ENCODE measurements around the gene TMEM266. TPM values are rescaled to one million over a fixed set of nuclear protein-coding genes. Genes with fewer than 3 reads are reported as not detected.

The TMEM266 gene
- total RNA-seq, 2 experiments from 2014 or later = not detected

- H3K36me3 Mint-ChIP-seq (ENCODE audit: low read depth) = no peaks in the 10 kb centered on the region
- H3K27me3 Mint-ChIP-seq (ENCODE audit: low read depth) = no peaks in the 10 kb centered on the region
- no peak for DNase-seq
- H3K27ac Mint-ChIP-seq = no peak overlapping the region
- H3K4me1 Mint-ChIP-seq (ENCODE audit: low read depth) = no peaks in the 10 kb centered on the region
- H3K4me3 Mint-ChIP-seq = no peak overlapping the region
- no peak for ATAC-seq
- CTCF ChIA-PET = no interaction called here
- no peaks in the 10 kb centered on the region for H3K9me3 Mint-ChIP-seq (ENCODE audit: insufficient read depth)
- POLR2A ChIA-PET = no interaction called here
These were observed 143.7 kb downstream of the TMEM266 start for GRCh38 chr15:76203346-76204108.

DNA sequence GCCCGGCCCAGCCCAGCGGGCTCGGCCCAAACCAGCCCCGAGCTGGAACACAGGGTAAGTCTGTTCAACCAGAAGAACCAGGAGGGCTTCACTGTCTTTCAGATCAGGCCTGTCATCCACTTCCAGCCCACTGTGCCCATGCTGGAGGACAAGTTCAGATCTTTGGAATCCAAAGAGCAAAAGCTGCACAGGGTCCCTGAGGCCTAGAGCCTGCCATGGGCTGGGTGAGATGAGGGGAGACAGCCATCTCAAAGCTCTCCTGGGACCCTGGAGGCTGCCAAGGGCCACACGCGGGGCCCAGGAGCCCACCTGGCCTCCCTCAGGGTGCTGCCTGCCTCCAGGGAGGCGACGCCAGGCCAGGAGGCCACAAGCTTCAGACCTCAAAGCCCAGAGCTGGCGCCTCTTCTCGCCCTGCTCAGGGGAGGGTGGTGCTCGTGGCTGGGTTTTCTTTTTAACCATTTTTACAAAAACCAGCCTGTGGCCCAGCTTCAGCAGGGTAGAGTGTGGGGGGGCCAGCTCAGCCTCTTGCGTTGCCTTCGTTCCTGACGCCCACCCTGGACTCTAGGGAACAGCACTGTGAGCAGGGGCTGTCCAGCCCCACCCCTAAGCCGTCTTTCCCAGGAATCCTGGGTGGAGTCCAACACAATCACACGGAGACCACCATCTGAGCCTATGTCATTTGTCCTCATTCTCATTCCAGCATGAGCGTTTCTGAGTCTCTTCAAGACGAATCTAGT, 144.5 kb downstream of the TMEM266 start:
- ATAC-seq = no peak
- no peak overlapping the region for H3K27ac Mint-ChIP-seq

DNA sequence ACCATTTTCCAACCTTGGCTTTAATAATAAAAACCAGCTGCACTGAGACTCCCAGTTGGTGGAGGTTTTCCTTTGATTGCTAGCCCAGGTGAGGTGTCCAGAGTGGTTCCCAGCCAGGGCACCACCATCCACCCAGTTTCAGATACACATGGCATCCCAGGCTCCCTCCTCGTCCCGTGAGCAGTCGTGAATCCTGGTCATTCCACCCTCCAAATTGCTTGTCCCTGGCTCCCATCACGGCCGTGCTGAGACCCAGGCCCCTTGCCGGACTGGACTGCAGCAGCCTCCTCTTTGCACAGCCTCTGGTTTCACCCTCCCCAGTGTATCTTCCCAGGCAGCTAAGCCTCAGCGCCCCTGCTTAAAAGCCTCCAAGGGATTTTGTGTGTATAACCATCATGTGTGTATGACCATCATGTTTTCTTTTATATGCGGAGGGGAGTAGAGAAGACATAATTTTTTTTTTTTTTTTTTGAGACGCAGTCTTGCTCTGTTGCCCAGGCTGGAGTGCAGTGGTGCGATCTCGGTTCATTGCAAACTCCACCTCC, 145.2 kb downstream of the TMEM266 start:
- Mint-ChIP-seq H3K36me3 (ENCODE audit: low read depth) (no peaks in the 10 kb centered on the region), H3K4me1 (ENCODE audit: low read depth) (no peaks in the 10 kb centered on the region), H3K9me3 (ENCODE audit: insufficient read depth) (no peaks in the 10 kb centered on the region), H3K27ac (no peak overlapping the region), H3K27me3 (ENCODE audit: low read depth) (no peaks in the 10 kb centered on the region), H3K4me3 (no peak overlapping the region)
- DNase-seq (no peak), ATAC-seq (no peak)
- ChIA-PET POLR2A (interaction anchor here (0.6 kb wide), 1 partner anchor 59 kb away, joined by 3 read pairs; no protein-coding TSS in a partner anchor), CTCF (no interaction called here)

More for the DNA sequence above, 144.5 kb downstream of the TMEM266 start:
- Mint-ChIP-seq H3K27me3 (ENCODE audit: low read depth) (no peaks in the 10 kb centered on the region), H3K4me1 (ENCODE audit: low read depth) (no peaks in the 10 kb centered on the region), H3K36me3 (ENCODE audit: low read depth) (no peaks in the 10 kb centered on the region), H3K9me3 (ENCODE audit: insufficient read depth) (no peaks in the 10 kb centered on the region), H3K4me3 (no peak overlapping the region)
- CTCF ChIA-PET = no interaction called here
- DNase-seq = no peak
- POLR2A ChIA-PET = interaction anchor here (0.6 kb wide), 1 partner anchor 60 kb away, joined by 3 read pairs; no protein-coding TSS in a partner anchor

DNA sequence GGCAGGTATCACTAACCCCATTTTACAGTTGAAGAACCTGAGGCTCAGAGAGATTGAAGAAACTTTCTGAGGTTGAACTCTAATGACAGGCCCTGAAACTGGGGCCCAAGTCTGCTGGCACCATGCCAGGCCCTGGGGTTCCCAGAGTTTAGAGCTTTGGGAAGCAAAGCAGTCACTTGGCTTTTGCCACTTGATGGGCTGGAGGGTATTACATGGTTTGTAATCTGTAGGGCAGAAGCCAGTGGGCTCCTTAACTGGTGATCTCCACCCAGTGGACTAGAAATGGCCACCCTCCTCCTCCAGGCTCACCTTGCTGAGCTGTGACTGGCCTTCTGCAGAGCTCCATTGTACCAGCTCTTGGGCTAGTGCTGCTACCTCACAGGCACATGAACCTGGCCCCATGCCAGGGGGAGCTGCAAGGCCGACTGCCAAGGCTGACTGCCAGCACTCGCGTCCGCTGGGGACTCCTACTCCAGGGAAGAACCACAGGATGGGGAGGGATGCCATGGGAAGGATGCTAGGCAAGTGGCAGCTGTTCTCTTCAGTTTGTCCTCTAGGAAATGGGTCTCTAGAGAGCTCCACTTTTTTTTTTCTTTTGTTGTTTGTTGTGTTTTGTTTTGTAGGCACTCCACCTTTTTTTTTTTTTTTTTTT, 146.7 kb downstream of the TMEM266 start:
- ChIA-PET POLR2A (no interaction called here), CTCF (interaction anchor here (1.0 to 1.3 kb wide), 2 partner anchors 21 to 29 kb away, joined by 4 to 5 read pairs; no protein-coding TSS in a partner anchor)
- no peak for ATAC-seq

GRCh38 chr15:76208084-76208785, 148.4 kb downstream of the TMEM266 start:
- no peak for DNase-seq
- no peaks in the 10 kb centered on the region for H3K27me3 Mint-ChIP-seq (ENCODE audit: low read depth)
- ATAC-seq = no peak
- no peaks in the 10 kb centered on the region for H3K9me3 Mint-ChIP-seq (ENCODE audit: insufficient read depth)
- H3K27ac Mint-ChIP-seq = peak overlapping the region; percentile 12
- ChIA-PET CTCF (interaction anchor here (0.6 kb wide), 1 partner anchor 10 kb away, joined by 3 read pairs; no protein-coding TSS in a partner anchor), POLR2A (no interaction called here)
- H3K36me3 Mint-ChIP-seq (ENCODE audit: low read depth) = peaks cover 15% of the 10 kb centered on the region
- no peak overlapping the region for H3K4me3 Mint-ChIP-seq
- no peaks in the 10 kb centered on the region for H3K4me1 Mint-ChIP-seq (ENCODE audit: low read depth)

More for the DNA sequence above, 146.7 kb downstream of the TMEM266 start:
- H3K27me3 Mint-ChIP-seq (ENCODE audit: low read depth) = no peaks in the 10 kb centered on the region
- H3K36me3 Mint-ChIP-seq (ENCODE audit: low read depth) = peaks cover 6% of the 10 kb centered on the region
- H3K4me3 Mint-ChIP-seq = no peak overlapping the region
- DNase-seq = no peak
- no peaks in the 10 kb centered on the region for H3K9me3 Mint-ChIP-seq (ENCODE audit: insufficient read depth)
- H3K4me1 Mint-ChIP-seq (ENCODE audit: low read depth) = no peaks in the 10 kb centered on the region
- no peak overlapping the region for H3K27ac Mint-ChIP-seq

GRCh38 chr15:76208786-76209424, 149.1 kb downstream of the TMEM266 start:
- no peak for ATAC-seq
- POLR2A ChIA-PET = no interaction called here

GRCh38 chr15:76209523-76209922, 149.7 kb downstream of the TMEM266 start:
- H3K27me3 Mint-ChIP-seq (ENCODE audit: low read depth) = no peaks in the 10 kb centered on the region
- POLR2A ChIA-PET = no interaction called here
- H3K4me1 Mint-ChIP-seq (ENCODE audit: low read depth) = no peaks in the 10 kb centered on the region
- no peak overlapping the region for H3K27ac Mint-ChIP-seq
- H3K4me3 Mint-ChIP-seq = no peak overlapping the region
- CTCF ChIA-PET = interaction anchor here (1.3 kb wide), 1 partner anchor 14 kb away, joined by 3 read pairs; no protein-coding TSS in a partner anchor
- H3K9me3 Mint-ChIP-seq (ENCODE audit: insufficient read depth) = no peaks in the 10 kb centered on the region
- ATAC-seq (no peak), DNase-seq (no peak)
- H3K36me3 Mint-ChIP-seq (ENCODE audit: low read depth) = peaks cover 15% of the 10 kb centered on the region

More at GRCh38 chr15:76208786-76209424, 149.1 kb downstream of the TMEM266 start:
- Mint-ChIP-seq H3K27ac (peak overlapping the region; percentile 54), H3K9me3 (ENCODE audit: insufficient read depth) (no peaks in the 10 kb centered on the region), H3K4me3 (no peak overlapping the region), H3K36me3 (ENCODE audit: low read depth) (peaks cover 15% of the 10 kb centered on the region), H3K27me3 (ENCODE audit: low read depth) (no peaks in the 10 kb centered on the region), H3K4me1 (ENCODE audit: low read depth) (no peaks in the 10 kb centered on the region)
- CTCF ChIA-PET = interaction anchor here (1.3 kb wide), 1 partner anchor 14 kb away, joined by 3 read pairs; no protein-coding TSS in a partner anchor
- DNase-seq = no peak

- H3K4me1 Mint-ChIP-seq (ENCODE audit: low read depth) = no peaks in the 10 kb centered on the region
- ChIA-PET CTCF (interaction anchor here (1.3 kb wide), 1 partner anchor 15 kb away, joined by 3 read pairs; no protein-coding TSS in a partner anchor), POLR2A (no interaction called here)
- no peaks in the 10 kb centered on the region for H3K9me3 Mint-ChIP-seq (ENCODE audit: insufficient read depth)
- H3K4me3 Mint-ChIP-seq = no peak overlapping the region
- DNase-seq (no peak), ATAC-seq (no peak)
- H3K36me3 Mint-ChIP-seq (ENCODE audit: low read depth) = peaks cover 15% of the 10 kb centered on the region
- peak overlapping the region; percentile 22 for H3K27ac Mint-ChIP-seq
- H3K27me3 Mint-ChIP-seq (ENCODE audit: low read depth) = no peaks in the 10 kb centered on the region
These were observed 150.2 kb downstream of the TMEM266 start for GRCh38 chr15:76209942-76210341.

GRCh38 chr15:76215634-76216033, 155.8 kb downstream of the TMEM266 start:
- Mint-ChIP-seq H3K4me1 (ENCODE audit: low read depth) (peaks cover 11% of the 10 kb centered on the region), H3K4me3 (no peak overlapping the region), H3K36me3 (ENCODE audit: low read depth) (peaks cover 34% of the 10 kb centered on the region), H3K9me3 (ENCODE audit: insufficient read depth) (no peaks in the 10 kb centered on the region), H3K27me3 (ENCODE audit: low read depth) (no peaks in the 10 kb centered on the region), H3K27ac (no peak overlapping the region)
- ATAC-seq (no peak), DNase-seq (no peak)
- ChIA-PET POLR2A (no interaction called here), CTCF (interaction anchor here (1.0 kb wide), 1 partner anchor 25 kb away, joined by 3 read pairs; no protein-coding TSS in a partner anchor)

- no peaks in the 10 kb centered on the region for H3K9me3 Mint-ChIP-seq (ENCODE audit: insufficient read depth)
- peaks cover 26% of the 10 kb centered on the region for H3K36me3 Mint-ChIP-seq (ENCODE audit: low read depth)
- DNase-seq (no peak), ATAC-seq (no peak)
- H3K27me3 Mint-ChIP-seq (ENCODE audit: low read depth) = no peaks in the 10 kb centered on the region
- no peak overlapping the region for H3K4me3 Mint-ChIP-seq
- ChIA-PET CTCF (interaction anchor here (1.0 kb wide), 2 partner anchors 18 to 21 kb away, joined by 3 read pairs; no protein-coding TSS in a partner anchor), POLR2A (no interaction called here)
- peaks cover 11% of the 10 kb centered on the region for H3K4me1 Mint-ChIP-seq (ENCODE audit: low read depth)
- H3K27ac Mint-ChIP-seq = no peak overlapping the region
These were observed 157.5 kb downstream of the TMEM266 start for GRCh38 chr15:76217029-76217881.
